Measurements from ENCODE around the gene PLAC8.
"Not testable (repeated sequence)": the region's sequence is repeated elsewhere in the genome, so short reads cannot be mapped to it uniquely, and the experiment has no call there.

PLAC8 gene

GRCh38 chr4:83114576-83114975, at the start of gene PLAC8:
PLAC8 (minus strand) TSS chr4:83114729; CDS start chr4:83107921, 6,808 bp downstream.
- no peak within 1 kb of the TSS for H3K4me3 ChIP-seq (ENCODE audit: low read depth, low read length)

DNA sequence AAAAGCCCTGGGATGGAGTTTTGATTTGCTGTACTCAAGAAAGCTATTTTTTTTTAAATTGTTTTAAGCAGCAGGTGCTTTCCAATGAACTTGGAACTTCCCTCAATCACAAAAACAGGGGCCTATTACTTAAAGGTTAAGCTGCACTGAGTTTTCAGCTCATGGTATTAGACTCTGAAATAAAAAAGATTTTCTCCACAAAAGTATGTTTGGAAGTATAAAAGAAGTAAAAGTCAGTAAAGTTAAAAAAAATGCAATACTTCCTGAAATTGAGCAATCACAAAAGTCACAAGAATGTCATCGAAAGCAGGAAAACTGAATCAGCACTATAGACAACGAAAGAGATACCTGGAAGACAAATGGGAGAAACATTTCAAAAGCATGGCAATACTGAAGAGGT, 38.9 kb upstream of the PLAC8 start:
- H3K4me3 ChIP-seq (ENCODE audit: low read depth, low read length) = no peak overlapping the region

GRCh38 chr4:83152746-83153145, 38.2 kb upstream of the PLAC8 start:
- H3K4me3 ChIP-seq (ENCODE audit: low read depth, low read length) = no peak overlapping the region

GRCh38 chr4:83151651-83152050, 37.1 kb upstream of the PLAC8 start:
- no peak overlapping the region for H3K4me3 ChIP-seq (ENCODE audit: low read depth, low read length)

- no peak overlapping the region for H3K4me3 ChIP-seq (ENCODE audit: low read depth, low read length)
Measured at GRCh38 chr4:83150653-83151330, 36.3 kb upstream of the PLAC8 start.

- H3K4me3 ChIP-seq (ENCODE audit: low read depth, low read length) = no peak overlapping the region
Measured at GRCh38 chr4:83149865-83150652, 35.5 kb upstream of the PLAC8 start.

- no peak overlapping the region for H3K4me3 ChIP-seq (ENCODE audit: low read depth, low read length)
Measured at GRCh38 chr4:83146841-83147240, 32.3 kb upstream of the PLAC8 start.

GRCh38 chr4:83145776-83146175, 31.2 kb upstream of the PLAC8 start:
- not testable (repeated sequence) for H3K4me3 ChIP-seq (ENCODE audit: low read depth, low read length)

- H3K4me3 ChIP-seq (ENCODE audit: low read depth, low read length) = no peak overlapping the region
Measured at GRCh38 chr4:83139514-83140156, 25.1 kb upstream of the PLAC8 start.

DNA sequence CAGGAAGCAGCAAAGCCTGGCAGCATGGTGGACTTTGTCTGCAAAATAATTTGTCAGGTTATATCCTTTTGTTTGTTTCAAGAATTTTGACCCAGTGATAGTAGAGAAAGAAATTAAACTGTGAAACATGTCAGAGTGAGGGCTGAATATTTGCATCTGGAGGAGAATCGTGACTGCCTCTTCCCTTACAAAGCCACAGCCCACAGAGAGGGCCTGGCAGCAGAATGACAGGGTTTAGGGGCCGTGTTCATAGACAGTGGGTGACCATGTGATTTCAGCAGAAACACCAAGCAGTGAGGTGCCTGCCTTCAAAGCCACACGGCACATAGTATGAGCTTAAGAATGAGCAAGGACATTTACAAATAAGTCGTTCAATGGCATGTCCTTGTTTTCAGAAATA, 24.4 kb upstream of the PLAC8 start:
- H3K4me3 ChIP-seq (ENCODE audit: low read depth, low read length) = no peak overlapping the region

- H3K4me3 ChIP-seq (ENCODE audit: low read depth, low read length) = no peak overlapping the region
Measured at GRCh38 chr4:83132065-83132464, 17.5 kb upstream of the PLAC8 start.

GRCh38 chr4:83129264-83129663, 14.7 kb upstream of the PLAC8 start:
- no peak overlapping the region for H3K4me3 ChIP-seq (ENCODE audit: low read depth, low read length)

- no peak overlapping the region for H3K4me3 ChIP-seq (ENCODE audit: low read depth, low read length)
Measured at GRCh38 chr4:83128240-83128929, 13.9 kb upstream of the PLAC8 start.

DNA sequence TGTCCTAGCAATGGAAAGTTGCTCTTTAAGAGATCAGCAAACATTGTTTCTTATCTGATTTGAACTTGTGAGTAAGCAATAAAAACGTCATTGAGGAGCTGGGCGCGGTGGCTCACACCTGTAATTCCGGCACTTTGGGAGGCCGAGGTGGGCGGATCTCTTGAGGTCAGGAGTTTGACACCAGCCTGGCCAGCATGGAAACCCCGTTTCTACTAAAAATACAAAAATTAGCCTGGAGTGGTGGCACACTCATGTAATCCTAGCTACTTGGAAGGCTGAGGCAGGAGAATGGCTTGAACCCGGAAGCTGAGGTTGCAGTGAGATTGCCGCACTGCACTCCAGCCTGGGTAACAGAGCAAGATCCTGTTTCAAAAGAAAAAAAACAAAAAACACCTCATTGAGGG, 11.2 kb upstream of the PLAC8 start:
- H3K4me3 ChIP-seq (ENCODE audit: low read depth, low read length) = no peak overlapping the region

DNA sequence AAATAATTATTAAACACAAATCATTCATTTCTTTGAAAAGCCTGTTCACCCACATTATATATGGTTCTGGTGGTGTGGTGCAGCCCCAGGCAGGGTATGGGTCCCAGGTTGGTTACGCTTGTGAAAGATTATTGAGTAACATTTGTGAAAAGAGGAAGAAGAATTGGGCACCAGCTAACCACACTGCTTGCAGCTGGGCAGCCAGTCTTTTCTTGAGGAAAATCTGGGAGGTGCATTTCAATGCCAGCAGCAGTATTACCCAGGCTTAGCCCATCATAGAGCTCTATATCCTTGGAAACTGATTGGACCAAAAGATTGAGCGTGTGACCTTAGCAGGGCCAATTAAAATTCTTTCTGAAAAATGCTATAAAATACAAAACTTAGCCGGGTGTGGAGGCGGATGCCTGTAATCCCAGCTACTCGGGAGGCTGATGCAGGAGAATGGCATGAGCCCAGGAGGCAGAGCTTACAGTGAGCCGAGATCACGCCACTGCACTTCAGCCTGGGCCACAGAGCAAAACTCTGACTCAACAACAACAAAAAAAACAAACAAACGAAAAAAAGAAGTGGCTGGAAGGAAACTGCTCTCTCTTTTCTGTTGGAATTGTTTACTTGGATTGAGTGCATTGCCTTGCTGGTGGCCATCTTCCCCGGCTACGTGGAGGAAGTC, 9.7 kb upstream of the PLAC8 start:
- H3K4me3 ChIP-seq (ENCODE audit: low read depth, low read length) = no peak overlapping the region

DNA sequence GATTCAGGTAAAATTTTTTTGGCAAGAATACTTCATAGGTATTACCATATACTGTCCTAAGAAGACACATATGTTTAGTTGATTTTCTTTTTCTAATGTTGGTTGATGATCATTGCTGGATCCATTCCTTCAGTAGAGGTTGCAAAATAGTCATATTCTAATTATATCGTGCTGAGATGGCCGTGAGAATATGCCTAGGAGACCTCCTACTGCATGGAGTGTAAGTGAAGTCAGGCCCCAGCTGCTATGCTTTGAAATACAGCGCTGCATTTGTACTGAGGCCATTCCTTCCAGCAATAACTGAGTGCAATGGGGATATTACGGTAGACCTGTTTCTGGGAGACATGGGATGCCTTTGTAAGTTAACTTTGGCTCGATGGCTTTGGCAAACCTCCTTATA, 6.7 kb upstream of the PLAC8 start:
- no peak overlapping the region for H3K4me3 ChIP-seq (ENCODE audit: low read depth, low read length)

DNA sequence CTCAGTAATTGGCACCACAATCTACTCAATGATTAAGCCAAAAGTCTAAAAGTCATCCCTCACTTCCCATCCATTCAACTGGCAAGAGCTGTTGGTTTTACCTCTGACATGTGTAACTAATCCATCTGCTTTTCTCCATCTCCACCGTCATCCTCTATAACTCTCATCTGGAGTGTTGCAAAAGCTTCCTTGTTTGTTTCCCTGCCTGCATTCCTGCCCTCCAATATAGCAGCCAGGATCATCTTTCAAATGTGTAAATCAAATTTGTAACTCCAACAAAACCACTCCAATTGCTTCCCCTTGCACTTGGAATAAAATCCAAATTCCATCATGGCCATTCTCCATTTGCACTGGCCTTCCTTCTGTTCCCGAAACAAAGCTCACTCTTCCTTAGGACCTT, 4.3 kb upstream of the PLAC8 start:
- no peak overlapping the region for H3K4me3 ChIP-seq (ENCODE audit: low read depth, low read length)

- no peak overlapping the region for H3K4me3 ChIP-seq (ENCODE audit: low read depth, low read length)
Measured at GRCh38 chr4:83115656-83116285, 1.2 kb upstream of the PLAC8 start.

- H3K4me3 ChIP-seq (ENCODE audit: low read depth, low read length) = no peak overlapping the region
Measured at GRCh38 chr4:83115000-83115399, 471 bp upstream of the PLAC8 start.

DNA sequence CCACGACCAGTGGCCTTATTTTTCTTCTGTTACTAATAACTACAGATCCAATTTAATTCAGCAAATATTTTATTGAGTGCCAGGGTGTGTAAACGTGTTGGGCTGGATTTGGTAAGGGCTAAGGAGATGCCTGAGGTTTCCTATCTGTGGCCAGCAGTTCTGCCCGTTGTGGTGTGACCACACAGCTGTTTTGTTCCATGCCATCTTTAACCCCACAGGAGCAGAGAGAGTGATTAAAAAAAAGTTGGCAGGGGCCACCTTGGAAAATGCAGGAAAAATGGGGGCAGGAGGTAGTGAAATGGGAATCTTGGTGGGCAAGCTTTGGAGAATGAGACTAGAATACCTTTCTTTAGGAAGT, 1.1 kb downstream of the PLAC8 start:
- no peak overlapping the region for H3K4me3 ChIP-seq (ENCODE audit: low read depth, low read length)

Measured in iPS-11a (cell line).